IMR-90 (cell line): ENCODE measurements around the gene TMEM60. TPM values are rescaled to one million over a fixed set of nuclear protein-coding genes. Genes with fewer than 3 reads are reported as not detected.
"Not testable (repeated sequence)": the region's sequence is repeated elsewhere in the genome, so short reads cannot be mapped to it uniquely, and the experiment has no call there.

Experiments used
- ATAC-seq: fragments of 200-7000 bp; cut with Tn5 transposase; 2 replicates; pipeline ENCODE4 v1.9.1; 2020; ENCODE audit warnings: low read depth, mild to moderate bottlenecking, moderate library complexity
- BruUV-seq: library from RNA; stranded (reverse); fragments of 400-500 nt; replicated peaks from 2 replicates; lab custom pipeline; 2021; lab: Mats Ljungman, UMichigan
- CTCF ChIA-PET: fragments of 300-600 bp; formaldehyde crosslinking; extraction: SDS; loops from one replicate; lab custom pipeline; 2021; ENCODE audit warnings: antibody characterized with exemption; lab: Yijun Ruan, JAX
- POLR2A ChIA-PET: fragments of 300-600 bp; sonication (Branson Sonifier 250); formaldehyde crosslinking; loops from one replicate; lab custom pipeline; 2022; ENCODE audit warnings: antibody characterized with exemption; ENCODE audit not compliant: unreplicated experiment; lab: Charles Lee
- DNase-seq: peaks from one replicate; pipeline ENCODE4 v3.0.0; 2013
- H2AFZ ChIP-seq: replicated peaks from 2 replicates; pipeline ENCODE3; 2013; ENCODE audit warnings: low read length, mild to moderate bottlenecking; ENCODE audit not compliant: poor library complexity
- H2AK5ac ChIP-seq: 2 replicates; pipeline ENCODE4 v1.6.1; 2013; ENCODE audit warnings: low read depth, low read length, inconsistent platforms
- H2AK9ac ChIP-seq: replicated peaks from 2 replicates; pipeline ENCODE3; 2013; ENCODE audit warnings: mild to moderate bottlenecking, low read depth, low read length, moderate library complexity; ENCODE audit not compliant: poor library complexity
- H2BK120ac ChIP-seq: 2 replicates; pipeline ENCODE4 v1.6.1; 2013; ENCODE audit warnings: low read depth, low read length, inconsistent platforms
- H2BK15ac ChIP-seq: 3 replicates; pipeline ENCODE4 v1.6.1; 2013; ENCODE audit warnings: low read depth, low read length, inconsistent platforms
- H2BK20ac ChIP-seq: 2 replicates; pipeline ENCODE4 v1.6.1; 2013; ENCODE audit warnings: low read depth, mild to moderate bottlenecking, inconsistent platforms, low read length, moderate library complexity
- H2BK5ac ChIP-seq: 2 replicates; pipeline ENCODE4 v1.6.1; 2013; ENCODE audit warnings: mild to moderate bottlenecking, low read depth, low read length, inconsistent platforms; ENCODE audit not compliant: poor library complexity, severe bottlenecking
- H3K14ac ChIP-seq: replicated peaks from 2 replicates; pipeline ENCODE4 v1.6.1; 2013; ENCODE audit warnings: low read depth, low read length, inconsistent platforms
- H3K18ac ChIP-seq: 2 replicates; pipeline ENCODE4 v1.6.1; 2013; ENCODE audit warnings: low read depth, low read length, control low read depth
- H3K23ac ChIP-seq: 2 replicates; pipeline ENCODE4 v1.6.1; 2013; ENCODE audit warnings: low read depth, low read length, inconsistent platforms
- H3K27ac ChIP-seq: 2 replicates; pipeline ENCODE4 v1.5.1; 2013; ENCODE audit warnings: mild to moderate bottlenecking, control low read depth, low read length; ENCODE audit not compliant: insufficient read depth
- H3K27me3 ChIP-seq: 2 replicates; pipeline ENCODE4 v1.6.1; 2013; ENCODE audit warnings: low read length; ENCODE audit not compliant: control insufficient read depth, insufficient read depth
- H3K36me3 ChIP-seq: 2 replicates; pipeline ENCODE4 v1.6.1; 2013; ENCODE audit warnings: low read length, mixed read lengths; ENCODE audit not compliant: control insufficient read depth, insufficient read depth
- H3K4ac ChIP-seq: 2 replicates; pipeline ENCODE4 v1.6.1; 2013; ENCODE audit warnings: low read depth, low read length, inconsistent platforms
- H3K4me1 ChIP-seq: 2 replicates; pipeline ENCODE4 v1.6.1; 2013; ENCODE audit warnings: low read length, mixed read lengths; ENCODE audit not compliant: control insufficient read depth, insufficient read depth
- H3K4me2 ChIP-seq: 2 replicates; pipeline ENCODE4 v1.6.1; 2013; ENCODE audit warnings: low read depth, mild to moderate bottlenecking, control low read depth, low read length, moderate library complexity
- H3K4me3 ChIP-seq: 2 replicates; pipeline ENCODE4 v1.5.1; 2013; ENCODE audit warnings: low read depth, mild to moderate bottlenecking, control low read depth, low read length, moderate library complexity; ENCODE audit not compliant: insufficient read depth
- H3K56ac ChIP-seq: 2 replicates; pipeline ENCODE4 v1.6.1; 2013; ENCODE audit warnings: low read length, inconsistent platforms; ENCODE audit not compliant: insufficient read depth; ENCODE audit errors: extremely low read depth
- H3K79me1 ChIP-seq, 2 experiments: 2 replicates each; pipeline ENCODE4 v1.6.1; 2013; ENCODE audit warnings: low read length in 2 of 2, inconsistent platforms in 1 of 2, low read depth in 1 of 2
- H3K9ac ChIP-seq: 2 replicates; pipeline ENCODE4 v1.6.1; 2013; ENCODE audit warnings: low read depth, low read length, control low read depth
- H3K9me1 ChIP-seq: 2 replicates; pipeline ENCODE4 v1.6.1; 2013; ENCODE audit warnings: low read length, inconsistent platforms; ENCODE audit not compliant: insufficient read depth
- H3K9me3 ChIP-seq: 2 replicates; pipeline ENCODE4 v1.6.1; 2013; ENCODE audit warnings: low read length; ENCODE audit not compliant: control insufficient read depth, insufficient read depth
- H4K20me1 ChIP-seq: 2 replicates; pipeline ENCODE4 v1.6.1; 2013; ENCODE audit warnings: low read length, inconsistent platforms; ENCODE audit not compliant: insufficient read depth
- H4K5ac ChIP-seq: 2 replicates; pipeline ENCODE4 v1.6.1; 2013; ENCODE audit warnings: mild to moderate bottlenecking, low read depth, low read length, control low read depth
- H4K8ac ChIP-seq, 2 experiments: 2 replicates each; pipeline ENCODE4 v1.6.1; 2013; ENCODE audit warnings: low read depth in 2 of 2, low read length in 2 of 2, control low read depth in 1 of 2, inconsistent platforms in 1 of 2
- H4K91ac ChIP-seq: 2 replicates; pipeline ENCODE4 v1.6.1; 2013; ENCODE audit warnings: low read depth, low read length, inconsistent platforms; ENCODE audit not compliant: insufficient read depth
- CEBPB ChIP-seq: IDR thresholded peaks from 2 replicates; pipeline ENCODE4 v1.6.1; 2012; ENCODE audit warnings: low read depth, low read length, improper control_type of control experiment
- ELK1 ChIP-seq: fragments of 150-350 bp; IDR thresholded peaks from 2 replicates; pipeline ENCODE4 v1.6.1; 2016; ENCODE audit warnings: low read depth, mild to moderate bottlenecking, low read length, moderate library complexity, borderline replicate concordance
- FOS ChIP-seq: fragments of 150-350 bp; IDR thresholded peaks from 2 replicates; pipeline ENCODE4 v1.6.1; 2016; ENCODE audit warnings: low read depth, low read length
- MXI1 ChIP-seq: IDR thresholded peaks from 2 replicates; pipeline ENCODE4 v1.6.1; 2012; ENCODE audit warnings: low read depth, mild to moderate bottlenecking, low read length, moderate library complexity, borderline replicate concordance
- NFE2L2 ChIP-seq: fragments of 150-350 bp; IDR thresholded peaks from 2 replicates; pipeline ENCODE4 v1.6.1; 2016; ENCODE audit warnings: low read depth, mild to moderate bottlenecking, low read length
- POLR2A ChIP-seq: IDR thresholded peaks from 2 replicates; pipeline ENCODE4 v1.6.1; 2012; ENCODE audit warnings: mild to moderate bottlenecking, low read depth, low read length
- RAD21 ChIP-seq: IDR thresholded peaks from 2 replicates; pipeline ENCODE4 v1.6.1; 2012; ENCODE audit warnings: low read length, improper control_type of control experiment
- SMC3 ChIP-seq: fragments of 150-350 bp; IDR thresholded peaks from 2 replicates; pipeline ENCODE4 v1.6.1; 2016; ENCODE audit warnings: low read depth, mild to moderate bottlenecking, antibody characterized with exemption, low read length, moderate library complexity
- WGBS, 2 experiments: methylation state at CpG; one replicate each; pipeline versions ENCODE4 v1.1.5 to v1.1.7; 2013; ENCODE audit warnings: missing lambda C conversion rate in 2 of 2; ENCODE audit not compliant: insufficient read length in 1 of 2; ENCODE audit errors: extremely low coverage in 2 of 2; 5-methylcytosine and 5-hydroxymethylcytosine counted together
- dilution Hi-C: fragments of 300-500 bp; cut with HindIII; formaldehyde crosslinking; loops from one replicate; pipeline ENCODE4 v1.14.3; 2018; ENCODE audit warnings: low sequenced_read_pairs; ENCODE audit not compliant: unreplicated experiment
- in situ Hi-C: fragments of 300-500 bp; cut with MboI; formaldehyde crosslinking; loops from 3 replicates; pipeline ENCODE4 v1.14.3; 2019; ENCODE audit warnings: low sequenced_read_pairs, inconsistent platforms, mixed read lengths
- intact Hi-C: fragments of 100-400 bp; cut with micrococcal nuclease; formaldehyde crosslinking; loops from 2 replicates; pipeline ENCODE4 v1.10.0; 2022
- polyA plus RNA-seq, 3 experiments: library from polyadenylated mRNA; depleted of rRNA; stranded (reverse); fragments of >200 nt; gene quantifications; 2 replicates each; pipeline ENCODE4 v1.2.3, GENCODE V29; 2012; ENCODE audit warnings: low replicate concordance in 1 of 3
- total RNA-seq: library from RNA; depleted of rRNA; stranded (reverse); fragments of >200 nt; gene quantifications from 2 replicates; pipeline ENCODE4 v1.2.3, GENCODE V29; 2012

The TMEM60 gene
- total and polyA plus RNA-seq, 2 of the 4 experiments (the other 2 are of a cell fraction): 9.9 to 17.2 TPM

- Histone ChIP-seq H4K5ac (no peak overlapping the region), H3K14ac (no peak overlapping the region), H3K27ac (no peak overlapping the region), H3K4ac (no peak overlapping the region), H2BK20ac (no peak overlapping the region), H2AK9ac (no peak overlapping the region), H3K79me1 (peaks cover 15 to 48% of the 10 kb centered on the region in 2 experiments; a peak in 3 of 4 replicates), H4K8ac (no peak overlapping the region), H2AFZ (no peak overlapping the region), H3K4me2 (no peak overlapping the region), H3K4me1 (peaks cover 10% of the 10 kb centered on the region), H3K18ac (no peak overlapping the region), H3K4me3 (no peak overlapping the region), H2BK5ac (no peak overlapping the region), H3K36me3 (no peaks in the 10 kb centered on the region), H2AK5ac (no peak overlapping the region), H3K9me1 (0 out of 2 replicates have a peak, but pooled peaks cover 4% of the 10 kb centered on the region), H4K20me1 (peaks cover 4% of the 10 kb centered on the region; the same call in 1 of the 2 replicates), H3K56ac (no peak overlapping the region), H3K27me3 (no peaks in the 10 kb centered on the region), H2BK15ac (no peak overlapping the region), H2BK120ac (no peak overlapping the region), H4K91ac (no peak overlapping the region), H3K9me3 (no peaks in the 10 kb centered on the region), H3K23ac (no peak overlapping the region), H3K9ac (no peak overlapping the region)
- in situ Hi-C loops (no loop called here), dilution Hi-C loops (no loop called here), intact Hi-C loops (no loop called here)
- ATAC-seq (no peak), DNase-seq (no peak)
- ChIA-PET POLR2A (interaction anchor here (0.6 kb wide), 1 partner anchor 96 kb away, joined by 6 read pairs; no protein-coding TSS in a partner anchor), CTCF (interaction anchor here (0.8 kb wide), 1 partner anchor 39 kb away, joined by 3 read pairs; the partner anchor contains the start of genes PHTF2 and TMEM60)
- no CpG with 5 or more reads among the region's 2 CpGs for WGBS, 2 experiments
- TF ChIP-seq MXI1: no peak
- TF ChIP-seq FOS: no peak
- no peak for TF ChIP-seq SMC3
- TF ChIP-seq ELK1: no peak
- TF ChIP-seq CEBPB: no peak
- no peak for TF ChIP-seq NFE2L2
- TF ChIP-seq RAD21: no peak
- TF ChIP-seq POLR2A: no peak
- no TSS peak for BruUV-seq
These were observed 39.0 kb upstream of the TMEM60 start for GRCh38 chr7:77837275-77837674.

- POLR2A ChIA-PET, H3K4me3 ChIP-seq, H3K18ac ChIP-seq, H4K91ac ChIP-seq, H3K36me3 ChIP-seq, H3K27ac ChIP-seq, in situ Hi-C loops, H3K14ac ChIP-seq, CTCF ChIA-PET, H2AFZ ChIP-seq, H2BK20ac ChIP-seq, DNase-seq, H4K5ac ChIP-seq, BruUV-seq, ATAC-seq, intact Hi-C loops, H3K23ac ChIP-seq, H3K56ac ChIP-seq, H3K27me3 ChIP-seq, H2BK5ac ChIP-seq, H3K9me3 ChIP-seq, dilution Hi-C loops, H3K9ac ChIP-seq, H4K20me1 ChIP-seq, H3K4me2 ChIP-seq, H4K8ac ChIP-seq, H2BK15ac ChIP-seq, H3K9me1 ChIP-seq, H2BK120ac ChIP-seq, H2AK9ac ChIP-seq: not testable (repeated sequence)
- Histone ChIP-seq H3K79me1 (peaks cover 23 to 56% of the 10 kb centered on the region in 2 experiments; a peak in 3 of 4 replicates), H3K4me1 (peaks cover 10% of the 10 kb centered on the region), H2AK5ac (0 out of 2 replicates have a peak overlapping the region, but pooled peaks have one; percentile 33), H3K4ac (peak overlapping the region; percentile 56; the same call in 1 of the 2 replicates)
- WGBS, 2 experiments: no CpG with 5 or more reads among the region's 2 CpGs
These were observed 38.2 kb upstream of the TMEM60 start for GRCh38 chr7:77836425-77836824.
